MM.1S (cell line): ENCODE data around the gene KHDC4.

Experiments used
- CTCF ChIP-seq: fragments of 300-600 bp; sonication (generic); IDR thresholded peaks from 2 replicates; pipeline ENCODE4 v1.5.1; 2016; ENCODE audit warnings: antibody characterized with exemption, low read length, mixed read lengths
- EZH2 ChIP-seq: fragments of 300-600 bp; sonication (generic); optimal IDR thresholded peaks from 2 replicates; pipeline ENCODE3; 2017; ENCODE audit warnings: low read depth, mild to moderate bottlenecking, antibody characterized with exemption, low read length, mixed read lengths

DNA sequence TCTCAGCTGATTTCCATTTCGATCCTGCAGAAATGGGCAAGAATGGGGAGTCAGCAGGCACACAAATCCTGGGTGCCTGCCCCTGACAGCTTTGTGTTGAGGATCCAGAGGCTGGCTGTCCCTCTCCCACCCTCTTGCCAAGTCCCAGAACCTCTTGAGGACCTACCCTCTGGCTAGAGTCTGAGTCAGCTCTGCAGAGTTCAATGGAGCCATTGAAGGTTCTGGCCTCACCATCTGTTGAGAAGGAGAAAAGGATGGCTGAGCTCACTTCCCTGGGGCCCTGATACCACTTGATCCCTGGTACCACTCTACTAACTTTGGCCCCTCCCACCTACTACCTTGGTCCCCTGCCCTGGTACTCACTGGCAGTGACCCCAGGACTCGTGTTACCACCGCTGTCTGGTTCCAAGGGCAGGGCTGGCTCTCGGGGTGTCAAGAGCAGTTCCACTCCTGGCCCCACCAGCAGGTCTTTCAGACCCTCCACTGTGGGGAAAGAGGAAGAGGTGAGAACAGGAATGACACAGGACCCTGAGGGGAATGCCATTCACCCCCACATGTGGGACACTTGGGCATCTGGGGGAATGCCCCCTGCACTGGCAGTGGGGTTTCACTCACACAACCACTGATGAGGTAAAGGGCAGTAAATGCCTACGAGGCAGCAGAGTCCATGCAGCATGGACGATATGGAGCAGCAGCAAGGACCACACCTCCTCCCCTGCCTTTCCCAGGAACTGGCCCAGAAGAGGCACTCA is 17.7 kb upstream of the KHDC4 start:
- TF ChIP-seq CTCF (no peak), EZH2 (no peak)
